Upper lobe of left lung (tissue), 4 donors: Measurements from ENCODE around the gene ZBTB11.

ENCODE experiments used
- EP300 ChIP-seq, 4 donors: sonication (generic); formaldehyde crosslinking; IDR thresholded peaks; one replicate each; pipeline ENCODE4 v1.5.1; 2017; ENCODE audit warnings: antibody characterized with exemption in 4 of 4, control low read depth in 2 of 4
- POLR2A ChIP-seq, 4 donors: fragments of 450-650 bp; IDR thresholded peaks; one replicate each; pipeline ENCODE4 v1.5.1; 2016 to 2017; ENCODE audit warnings: antibody characterized with exemption in 4 of 4, mild to moderate bottlenecking in 2 of 4
- POLR2AphosphoS5 ChIP-seq, 2 donors: sonication (generic); formaldehyde crosslinking; IDR thresholded peaks; one replicate each; pipeline ENCODE4 v1.5.1; 2017; ENCODE audit warnings: antibody characterized with exemption in 2 of 2
- TF ChIP-seq, protein P1 (sequence below), 6 experiments: fragments of 450-650 bp in 4 of 6; fragments of 200-600 bp in 2 of 6; sonication (generic) in 2 of 6; IDR thresholded peaks; one replicate each; pipeline ENCODE4 v1.5.1; 2016 to 2019; ENCODE audit warnings: antibody characterized with exemption in 6 of 6

GRCh38 chr3:101660714-101661113, 16.2 kb downstream of the ZBTB11 start:
- TF ChIP-seq, protein P1, sequence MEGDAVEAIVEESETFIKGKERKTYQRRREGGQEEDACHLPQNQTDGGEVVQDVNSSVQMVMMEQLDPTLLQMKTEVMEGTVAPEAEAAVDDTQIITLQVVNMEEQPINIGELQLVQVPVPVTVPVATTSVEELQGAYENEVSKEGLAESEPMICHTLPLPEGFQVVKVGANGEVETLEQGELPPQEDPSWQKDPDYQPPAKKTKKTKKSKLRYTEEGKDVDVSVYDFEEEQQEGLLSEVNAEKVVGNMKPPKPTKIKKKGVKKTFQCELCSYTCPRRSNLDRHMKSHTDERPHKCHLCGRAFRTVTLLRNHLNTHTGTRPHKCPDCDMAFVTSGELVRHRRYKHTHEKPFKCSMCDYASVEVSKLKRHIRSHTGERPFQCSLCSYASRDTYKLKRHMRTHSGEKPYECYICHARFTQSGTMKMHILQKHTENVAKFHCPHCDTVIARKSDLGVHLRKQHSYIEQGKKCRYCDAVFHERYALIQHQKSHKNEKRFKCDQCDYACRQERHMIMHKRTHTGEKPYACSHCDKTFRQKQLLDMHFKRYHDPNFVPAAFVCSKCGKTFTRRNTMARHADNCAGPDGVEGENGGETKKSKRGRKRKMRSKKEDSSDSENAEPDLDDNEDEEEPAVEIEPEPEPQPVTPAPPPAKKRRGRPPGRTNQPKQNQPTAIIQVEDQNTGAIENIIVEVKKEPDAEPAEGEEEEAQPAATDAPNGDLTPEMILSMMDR (IDR thresholded peaks at IDR 0.05) = no peak
- TF ChIP-seq POLR2AphosphoS5 (IDR thresholded peaks at IDR 0.05) (no peak), POLR2A (IDR thresholded peaks at IDR 0.05) (no peak), EP300 (IDR thresholded peaks at IDR 0.05) (no peak)
